Left renal pelvis (tissue), 4 donors: ENCODE results near the gene NRG2. TPM values are rescaled to one million over a fixed set of nuclear protein-coding genes. Genes with fewer than 3 reads are reported as not detected.

Experiments
- DNase-seq, 4 donors: peaks; one replicate each; pipeline ENCODE4 v3.0.0-alpha.2; 2013; ENCODE audit warnings: low read depth in 4 of 4, low spot score in 3 of 4
- polyA plus RNA-seq, 4 donors: library from polyadenylated mRNA; unstranded; fragments of 120-200 nt; gene quantifications; one replicate each; pipeline ENCODE4 v1.2.1, GENCODE V29; 2013; ENCODE audit not compliant: insufficient read length in 4 of 4

The NRG2 gene
- polyA plus RNA-seq, 4 donors = 0.93 to 2.2 (median 1.6) TPM

DNA sequence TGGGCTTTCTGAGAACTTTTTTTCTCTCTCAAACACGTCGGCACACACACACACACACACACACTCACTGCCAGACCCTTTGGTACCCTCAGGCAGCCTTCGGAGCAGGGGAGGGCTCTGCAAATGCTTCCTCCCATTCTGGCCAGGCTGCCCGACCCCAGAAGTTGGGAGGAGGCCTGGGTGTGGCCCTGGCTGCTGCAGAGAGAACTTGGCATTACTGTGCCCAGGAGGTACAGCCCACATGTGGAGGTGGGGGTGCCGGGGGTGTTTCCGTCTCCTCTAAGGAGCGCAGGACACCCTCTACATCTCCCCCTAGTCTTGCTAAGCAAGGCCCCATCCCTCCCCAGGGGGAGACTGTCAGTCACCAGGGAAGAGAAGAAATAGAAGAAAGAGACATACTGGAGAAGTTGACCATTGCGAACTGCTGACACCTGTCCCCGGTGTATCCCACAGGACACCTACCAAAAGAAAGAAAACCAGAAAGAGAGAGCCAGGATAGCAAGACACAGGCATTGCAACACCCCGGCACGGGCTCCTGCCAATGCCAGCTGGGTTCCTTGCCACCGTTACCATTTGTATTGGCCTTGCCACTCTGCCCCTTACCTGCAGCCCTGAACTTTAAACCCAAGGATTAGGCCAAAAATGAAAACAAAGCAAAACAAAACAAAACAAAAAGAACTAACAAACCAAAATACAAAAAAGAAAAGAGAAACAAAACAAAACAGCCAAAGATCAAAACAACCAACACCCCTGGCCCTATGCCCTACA lies 178.2 kb downstream of the NRG2 start:
- DNase-seq = no peak

DNA sequence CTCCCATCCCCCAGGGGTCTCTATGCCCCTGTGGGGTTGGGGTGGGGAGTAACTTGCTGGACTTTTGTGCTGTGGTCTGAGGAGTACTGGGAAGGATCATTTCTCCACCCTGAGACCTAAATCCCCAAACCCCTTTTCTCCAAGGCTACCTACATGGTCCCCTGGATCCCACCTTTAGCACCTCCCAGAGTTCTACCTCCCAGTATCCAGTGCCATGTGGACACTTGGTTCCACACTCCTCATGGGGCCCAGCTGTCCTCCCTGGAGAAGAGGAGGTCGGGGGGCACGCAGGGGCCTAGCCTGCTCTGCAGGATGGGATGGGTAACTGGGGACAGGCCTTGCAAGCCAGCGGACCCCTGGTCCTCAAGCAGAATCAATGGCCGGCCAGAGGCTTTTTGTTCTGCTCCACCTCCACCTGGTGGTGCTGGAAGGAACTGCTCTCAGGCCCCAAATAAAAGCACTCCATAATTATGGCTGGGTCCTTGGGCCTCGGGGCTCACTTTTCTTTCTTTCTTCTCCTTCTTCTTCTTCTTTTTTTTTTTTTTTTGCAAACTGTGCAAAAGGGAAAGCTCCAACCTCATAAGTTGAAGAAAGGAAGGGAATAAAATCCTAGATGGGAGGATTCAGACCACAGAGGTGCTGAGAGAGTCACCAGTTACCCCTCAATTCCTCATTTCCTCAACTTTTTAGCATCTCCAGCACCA lies 179.1 kb downstream of the NRG2 start:
- peak in 1 of 4 donors; percentile 46 for DNase-seq

DNA sequence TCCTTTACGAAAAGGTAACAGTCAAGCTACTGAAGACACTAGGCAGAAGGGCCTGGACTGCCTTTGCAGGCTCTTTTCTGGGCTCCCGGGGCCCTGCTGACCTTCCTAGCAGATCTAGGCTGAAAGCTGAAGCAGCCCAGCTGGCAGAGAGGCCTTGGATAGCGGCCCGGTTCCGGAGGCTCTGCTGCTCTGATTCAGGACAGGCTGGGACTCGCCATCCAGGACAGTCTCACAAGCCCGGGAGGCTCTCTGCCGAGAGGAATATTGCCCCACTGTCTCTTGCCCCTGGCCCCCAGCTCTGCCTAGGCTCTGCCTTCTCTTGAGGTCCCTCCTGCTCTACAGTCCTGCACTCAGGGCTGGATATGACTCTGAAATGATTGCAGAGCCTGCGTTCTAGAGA lies 179.7 kb downstream of the NRG2 start:
- DNase-seq = no peak

DNA sequence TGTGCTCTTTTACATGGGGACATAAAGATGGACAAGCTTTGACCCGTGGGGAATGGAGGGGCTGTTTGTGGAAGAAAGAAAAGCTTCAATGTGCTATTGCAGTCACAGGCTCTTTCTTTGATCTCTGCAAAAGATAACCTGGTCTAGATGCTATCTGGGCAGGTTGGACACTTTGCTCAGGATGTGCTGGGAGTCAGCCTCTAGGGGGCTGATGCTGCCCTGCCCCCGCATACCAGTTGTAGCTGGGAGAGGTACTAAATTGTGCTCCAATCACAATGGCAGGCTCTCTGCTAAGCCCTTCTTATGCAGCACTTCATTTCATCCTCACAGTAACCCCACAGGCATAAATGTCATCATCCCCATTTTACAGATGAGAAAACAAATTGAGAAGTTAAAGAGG lies 180.3 kb downstream of the NRG2 start:
- no peak for DNase-seq

DNA sequence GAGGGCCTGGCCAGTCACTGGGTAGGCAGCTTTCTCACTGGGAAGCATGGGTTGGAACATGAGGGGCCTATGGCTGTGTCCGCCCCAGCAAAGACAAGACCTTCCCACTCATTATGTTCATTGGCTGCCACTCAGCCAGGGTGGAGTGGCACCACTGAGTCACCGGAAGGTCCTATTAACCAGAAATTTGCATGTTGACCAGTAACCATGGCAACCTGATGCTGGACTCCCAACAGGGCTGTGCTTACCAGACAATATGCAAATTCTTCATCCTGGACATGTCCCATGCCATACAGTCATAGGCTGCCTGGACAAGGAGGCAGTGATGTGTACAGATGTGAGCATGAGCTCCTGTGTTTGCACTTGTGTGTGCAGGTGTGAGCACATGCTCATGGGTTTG lies 180.8 kb downstream of the NRG2 start:
- DNase-seq = no peak

DNA sequence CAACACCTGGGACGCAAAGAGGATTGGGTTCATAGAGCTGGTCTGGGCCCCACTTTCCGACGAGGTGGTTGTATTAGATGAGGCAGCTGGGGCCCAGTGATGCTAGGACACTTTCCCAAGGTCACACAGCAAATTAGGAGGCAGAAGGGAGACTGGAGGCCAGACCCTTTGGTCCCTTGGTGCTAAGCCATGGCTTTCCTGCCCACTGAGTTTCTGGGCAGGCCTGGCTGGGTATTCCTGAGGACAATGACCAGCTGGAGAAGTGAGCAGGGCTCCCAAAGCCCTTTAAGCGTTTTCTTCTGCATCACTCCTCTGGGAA lies 181.3 kb downstream of the NRG2 start:
- no peak for DNase-seq

DNA sequence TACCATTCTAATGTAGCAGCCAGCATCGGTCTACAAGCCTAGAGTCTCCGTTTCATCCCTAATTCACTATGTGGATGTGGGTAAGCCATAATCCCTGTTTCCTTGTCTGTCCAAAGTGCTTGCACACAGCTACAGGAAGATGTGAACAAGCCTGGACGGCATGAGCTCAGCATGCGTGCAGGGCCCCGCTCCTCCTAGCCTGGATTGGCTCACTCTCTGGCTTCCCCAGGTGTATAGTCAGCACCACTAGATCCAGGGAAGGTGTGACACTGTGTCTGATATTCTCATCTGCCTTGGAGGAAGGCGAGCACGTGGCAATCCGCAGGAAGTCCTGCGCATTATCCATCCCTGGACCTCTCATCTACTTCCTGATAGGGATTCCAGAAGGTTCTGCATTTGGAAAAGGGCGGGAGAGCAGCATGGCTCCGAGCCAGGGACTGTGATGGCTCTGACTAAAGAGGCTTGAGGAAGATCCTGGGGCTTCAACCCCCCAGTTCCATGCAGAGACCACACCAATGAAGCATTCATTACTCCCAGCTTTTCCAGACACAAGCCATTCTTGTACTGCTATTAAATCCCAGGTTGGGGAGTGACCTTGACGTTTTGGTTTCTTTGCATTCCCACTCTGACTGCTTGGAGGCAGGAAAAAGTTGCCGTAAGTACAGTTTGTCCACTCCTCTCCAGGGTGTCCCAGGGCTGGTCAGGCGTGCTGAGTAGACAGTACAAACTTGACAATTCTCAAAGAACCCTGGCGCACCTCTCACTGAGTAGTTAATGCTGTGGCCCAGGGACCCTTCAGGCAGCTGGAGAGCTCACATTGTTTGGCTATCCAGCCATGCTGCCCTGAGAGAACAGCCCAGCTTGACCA lies 181.8 kb downstream of the NRG2 start:
- no peak for DNase-seq

DNA sequence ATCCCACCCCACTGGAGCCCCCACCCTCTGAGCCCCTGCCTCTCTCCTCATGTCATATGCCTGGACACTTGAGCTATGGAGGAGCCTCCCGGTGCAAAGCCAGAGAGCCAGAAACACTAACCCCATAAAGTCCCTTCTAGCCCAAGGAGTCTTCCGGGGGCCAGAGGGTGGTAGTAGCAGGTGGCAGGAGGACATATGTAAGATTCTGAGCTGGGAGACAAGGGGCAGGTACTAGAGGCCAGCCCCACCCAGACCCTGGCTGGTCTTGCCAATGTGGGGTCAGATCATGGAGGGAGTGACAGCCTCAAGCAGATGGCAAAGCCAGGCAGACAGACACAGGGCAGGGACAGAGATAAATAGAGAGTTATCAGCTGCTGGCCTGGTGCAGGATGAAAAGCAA lies 184.1 kb downstream of the NRG2 start:
- DNase-seq = no peak

DNA sequence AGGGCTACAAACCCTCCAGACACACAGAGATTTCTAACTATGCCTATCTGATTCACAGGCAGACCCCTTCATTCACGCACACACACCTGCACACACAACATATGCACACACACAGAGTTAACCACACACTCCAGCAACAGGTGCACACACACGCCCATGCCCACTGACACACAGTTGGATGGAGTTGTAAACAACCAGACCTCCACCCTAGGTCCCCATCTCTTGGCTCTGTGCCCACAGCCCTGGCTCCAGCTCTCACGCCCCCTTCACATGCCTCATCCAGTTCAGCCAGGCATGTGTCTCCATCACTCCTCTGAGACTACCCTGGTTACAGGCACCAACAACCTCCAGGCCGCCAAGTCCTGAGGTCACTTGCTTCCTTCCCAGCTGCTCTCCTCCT lies 186.4 kb downstream of the NRG2 start:
- no peak for DNase-seq

DNA sequence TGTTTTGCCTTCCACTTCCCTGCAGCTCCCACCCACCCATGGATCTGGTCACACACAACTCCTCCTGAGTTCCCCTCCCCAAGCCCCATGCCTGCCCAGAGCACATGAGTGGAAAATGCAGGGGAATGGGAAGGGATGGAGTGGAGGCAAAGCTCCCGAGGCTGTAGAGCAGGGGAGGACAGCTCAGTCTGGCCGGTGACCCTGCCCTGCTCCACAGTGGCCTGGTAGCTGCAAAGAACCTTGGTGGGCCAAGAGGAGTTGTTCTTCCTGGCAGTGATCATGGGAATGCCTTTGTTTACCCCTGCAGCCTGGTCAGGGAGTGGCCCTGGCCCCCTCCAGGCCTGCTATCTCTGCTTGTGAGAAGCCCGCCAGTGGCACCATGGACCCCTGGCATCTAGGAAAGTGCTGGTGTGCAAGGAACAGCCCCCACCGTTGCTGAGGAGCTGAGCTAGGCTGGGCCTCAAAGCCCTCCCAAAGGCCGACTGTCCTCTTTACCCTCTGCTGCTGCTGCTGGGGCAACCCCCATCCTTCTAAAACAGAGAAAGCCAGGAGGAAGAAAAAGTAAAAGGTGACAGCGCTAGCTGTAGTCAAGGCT lies 187.1 kb downstream of the NRG2 start:
- no peak for DNase-seq

DNA sequence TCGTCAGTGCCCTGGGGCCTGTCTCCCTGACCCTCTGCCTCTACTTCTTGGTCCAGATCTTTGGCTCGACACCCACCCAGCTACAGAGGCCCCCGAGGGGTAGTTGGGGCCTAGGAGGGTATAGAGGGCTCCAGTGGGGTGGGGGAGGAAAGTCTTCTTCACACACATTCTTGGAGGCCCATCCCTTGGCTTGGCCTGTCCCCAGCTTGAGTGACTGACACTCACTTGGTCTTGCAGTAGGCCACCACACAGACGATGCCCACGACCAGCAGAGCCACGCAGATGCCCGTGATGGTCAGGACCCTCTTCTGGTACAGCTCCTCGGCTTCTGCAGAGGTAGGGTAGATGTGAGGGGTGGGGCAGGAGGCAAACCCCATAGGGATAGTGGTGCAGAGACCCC lies 187.6 kb downstream of the NRG2 start:
- no peak for DNase-seq

DNA sequence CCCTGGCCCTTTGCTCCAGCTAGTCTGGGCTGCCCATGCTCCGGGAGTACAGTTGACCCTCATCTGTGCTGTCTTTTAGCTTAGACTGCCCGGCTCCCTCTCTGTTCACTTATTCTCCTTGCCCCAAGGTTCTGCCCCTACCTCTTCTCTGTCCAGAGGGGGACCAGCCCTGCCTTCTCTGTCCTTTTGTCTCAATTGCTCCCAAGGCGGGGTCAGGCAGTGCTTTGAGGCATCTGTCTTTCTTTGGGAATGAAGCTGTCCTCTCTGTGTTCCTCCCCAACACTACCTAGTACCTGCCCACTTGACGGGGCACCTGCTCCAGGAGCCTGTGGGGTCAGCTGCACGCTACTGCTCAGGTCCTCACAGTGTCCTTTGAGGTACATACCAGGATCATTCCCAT lies 188.1 kb downstream of the NRG2 start:
- DNase-seq = no peak

DNA sequence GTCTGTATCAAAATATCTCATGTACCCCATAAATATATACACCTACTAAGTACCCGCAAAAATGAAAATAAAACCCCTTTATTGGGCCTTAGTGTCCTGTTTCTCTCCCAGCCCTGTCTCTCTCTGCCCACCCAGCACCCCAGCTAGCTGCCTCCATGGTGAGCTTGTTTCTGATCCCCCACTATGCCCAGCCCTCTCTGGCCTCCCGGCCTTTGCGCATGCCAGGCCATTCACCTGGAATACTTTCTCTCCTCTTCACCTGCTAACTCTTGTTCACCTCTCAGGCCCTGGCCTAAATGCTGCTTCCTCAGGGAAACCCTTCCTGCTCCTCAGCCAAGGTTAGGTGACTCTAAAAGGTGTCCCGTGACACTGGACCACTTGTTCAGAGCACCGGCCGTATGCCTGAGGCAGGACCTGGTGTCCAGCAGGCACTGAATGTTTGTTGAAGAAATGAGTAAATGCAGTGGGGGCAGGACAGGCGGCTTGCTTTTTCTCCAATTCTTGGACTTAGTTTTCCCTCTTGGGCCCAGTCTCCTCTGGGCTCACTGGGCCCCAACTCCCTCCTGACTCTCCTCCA lies 189.0 kb downstream of the NRG2 start:
- no peak for DNase-seq

DNA sequence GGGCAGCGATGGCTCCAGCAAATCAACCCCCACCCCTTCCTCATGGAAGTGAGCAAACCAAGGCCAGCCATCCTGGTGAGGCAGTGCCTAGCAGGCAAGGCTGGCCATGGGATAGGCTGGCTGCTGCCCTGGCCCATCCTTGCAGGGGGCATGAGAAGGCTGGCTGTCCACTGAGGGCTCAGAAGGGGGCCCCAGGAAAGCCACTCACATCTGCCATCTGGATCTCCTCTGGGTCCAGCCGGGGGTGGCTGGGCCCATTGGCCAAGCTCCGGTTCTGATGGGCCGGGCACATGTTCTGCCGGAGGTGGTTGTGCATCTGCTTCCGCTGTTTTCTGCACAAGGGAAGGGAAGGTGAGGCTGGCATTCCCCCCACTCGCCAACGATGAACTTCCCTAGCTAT lies 190.4 kb downstream of the NRG2 start:
- no peak for DNase-seq

DNA sequence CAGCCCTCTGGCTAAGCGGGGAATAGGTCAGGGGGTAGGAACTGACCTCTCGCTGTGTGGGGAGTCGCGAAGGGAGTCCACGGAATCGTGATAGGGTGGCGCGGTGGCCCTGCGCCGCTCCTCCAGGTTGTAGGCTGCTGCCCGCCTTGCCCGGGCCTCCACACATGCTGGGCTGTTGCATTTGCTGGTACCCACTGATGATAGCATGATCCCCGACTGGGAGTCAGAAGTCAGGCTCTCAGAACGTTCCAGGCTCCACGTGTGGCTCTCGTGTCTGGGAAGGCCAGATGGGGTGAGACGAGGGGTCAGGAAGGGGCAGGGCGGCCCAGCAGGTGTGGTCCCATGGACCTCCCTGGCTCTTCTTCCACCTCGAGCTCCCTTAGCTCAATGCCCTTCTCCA lies 191.5 kb downstream of the NRG2 start:
- no peak for DNase-seq

DNA sequence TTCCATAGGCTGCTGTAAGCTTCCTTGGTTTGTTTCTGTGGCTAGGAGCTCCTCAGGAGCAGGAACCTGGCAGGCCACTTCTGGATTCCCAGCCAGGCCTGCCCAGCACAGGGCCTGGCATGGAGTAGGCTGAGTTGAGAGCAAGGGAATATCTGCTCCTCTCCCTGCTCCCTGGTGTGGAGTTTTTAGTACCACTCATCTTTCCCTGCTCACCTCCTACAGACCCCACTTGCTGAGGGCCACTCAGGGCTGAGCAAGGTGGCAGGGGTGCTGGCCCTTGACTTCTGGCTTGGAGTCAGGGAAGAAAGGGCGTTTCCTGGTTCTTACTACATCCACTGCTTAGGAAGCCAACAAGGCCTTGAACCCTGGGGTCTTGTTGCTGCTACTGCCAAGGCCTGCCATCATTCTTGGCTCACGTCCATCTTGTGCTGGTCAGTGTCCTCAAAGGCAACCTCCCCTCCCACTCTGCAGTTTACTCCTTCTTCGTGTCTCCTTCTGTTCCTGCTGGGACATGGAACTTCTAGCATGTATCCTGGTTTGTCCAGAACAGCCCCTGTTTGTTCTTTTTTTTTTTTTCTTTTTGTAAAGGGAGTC lies 192.6 kb downstream of the NRG2 start:
- no peak for DNase-seq

DNA sequence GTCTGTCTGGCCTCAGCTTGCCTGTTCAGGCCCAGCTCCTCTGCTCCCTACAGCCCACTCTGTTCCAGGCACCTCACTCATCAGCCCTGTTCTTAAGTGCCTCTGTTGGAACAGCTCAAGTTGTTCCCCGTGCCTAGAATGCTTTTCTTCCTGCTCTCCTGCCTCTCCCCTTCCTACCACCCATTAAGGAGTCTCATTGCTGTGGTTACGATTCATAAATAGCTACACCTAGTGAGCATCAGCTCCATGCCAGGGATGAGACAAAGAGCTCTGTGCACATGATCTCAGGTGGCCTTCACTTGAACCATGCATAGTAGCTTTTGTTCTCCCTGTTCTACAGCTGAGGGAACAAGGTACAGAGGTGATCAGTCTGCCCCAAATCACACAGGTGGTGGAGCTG lies 193.2 kb downstream of the NRG2 start:
- no peak for DNase-seq

DNA sequence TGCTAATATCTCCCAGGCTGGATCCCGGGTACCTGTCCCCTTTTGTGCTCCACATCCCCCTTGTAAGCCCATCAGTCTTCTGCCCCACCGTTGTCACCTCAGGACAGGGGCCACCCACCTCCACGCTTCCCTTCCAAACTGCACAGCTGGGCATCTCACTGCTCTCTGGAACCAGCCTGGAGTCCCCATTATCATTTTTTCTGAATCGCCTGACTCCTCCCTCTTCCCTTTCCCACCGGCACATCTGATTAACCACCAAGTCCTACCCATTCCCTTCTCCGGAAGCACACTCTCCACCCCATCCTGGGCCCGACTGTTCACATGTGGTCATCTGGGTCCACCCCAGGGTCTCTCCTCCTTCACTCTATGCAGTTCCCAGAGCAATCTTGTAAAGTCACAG lies 193.6 kb downstream of the NRG2 start:
- DNase-seq = no peak

DNA sequence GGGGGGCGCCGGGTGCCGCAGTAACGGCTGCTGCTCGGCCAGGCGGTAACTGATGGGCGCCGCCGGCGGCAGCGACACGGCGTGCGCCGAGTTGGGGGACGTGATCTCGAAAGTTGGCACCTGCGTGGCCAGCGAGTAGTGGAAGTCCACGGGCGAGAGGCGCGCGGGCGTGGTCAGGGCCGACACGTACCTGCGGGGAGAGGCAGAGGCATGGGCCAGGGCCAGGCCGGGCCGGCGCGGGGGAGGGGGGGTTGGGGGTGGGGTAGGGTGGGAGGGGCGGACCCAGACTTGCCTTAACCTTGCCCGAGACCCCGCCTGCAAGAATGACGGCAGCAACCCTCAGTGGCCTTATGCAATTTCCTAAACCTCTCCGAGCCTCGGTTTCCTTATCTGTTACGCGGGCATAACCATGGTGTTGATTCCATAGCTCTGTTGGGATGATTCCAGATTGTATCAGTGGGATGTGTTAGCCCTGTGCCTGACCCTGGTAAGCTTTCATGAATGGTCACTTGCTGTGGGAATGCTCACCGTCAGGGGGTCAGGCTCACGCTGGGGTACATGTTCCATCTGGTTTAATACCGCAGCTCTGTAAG lies 194.5 kb downstream of the NRG2 start:
- DNase-seq = no peak
